ENCODE data around the gene KAT2B. TPM values are rescaled to one million over a fixed set of nuclear protein-coding genes. Genes with fewer than 3 reads are reported as not detected.

The KAT2B gene
- total and polyA plus RNA-seq, 10 donors = 13.6 to 64.3 (median 54.1) TPM

- Histone ChIP-seq H3K27ac (no peak overlapping the region), H3K4me3 (no peak overlapping the region), H3K9me3 (peaks cover 0 to 4% (median 0%) of the 10 kb centered on the region in 8 donors), H3K4me1 (no peaks in the 10 kb centered on the region), H3K36me3 (peaks cover 0 to 96% (median 34%) of the 10 kb centered on the region in 6 donors), H3K27me3 (replicated peaks in 1 of 7) (no peaks in the 10 kb centered on the region)
- intact Hi-C loops (cut with DNase I; ENCODE audit: low total_unique reads) = no loop called here
- 95 to 99% (median 97%) methylated on average over 4 of the region's 4 CpGs for WGBS, 5 donors
- TF ChIP-seq POLR2AphosphoS5 (IDR thresholded peaks at IDR 0.05) (no peak), CTCF (IDR thresholded peaks at IDR 0.05 in 8 of 11, conservative IDR thresholded peaks at IDR 0.05 in 3 of 11) (no peak), POLR2A (IDR thresholded peaks at IDR 0.05) (no peak)
- no peak for DNase-seq
Measured at GRCh38 chr3:20142517-20142916, 102.3 kb downstream of the KAT2B start.

DNA sequence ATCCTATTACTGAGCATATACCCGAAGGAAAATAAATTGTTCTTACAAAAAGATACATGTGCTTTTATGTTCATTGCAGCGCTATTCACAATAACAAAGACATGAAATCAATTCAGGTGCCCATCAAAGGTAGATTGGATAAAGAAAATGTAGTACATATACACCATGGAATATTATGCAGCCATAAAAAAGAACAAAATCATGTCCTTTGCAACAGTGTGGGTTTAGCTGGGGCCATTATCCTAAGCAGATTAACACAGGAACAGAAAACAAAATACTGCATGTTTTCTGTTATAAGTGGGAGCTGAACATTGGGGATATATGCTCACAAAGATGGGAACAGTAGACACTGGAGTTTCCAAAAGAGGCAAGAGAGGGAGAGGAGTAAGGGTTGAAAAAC is 103.3 kb downstream of the KAT2B start:
- no peak for DNase-seq
- Histone ChIP-seq H3K36me3 (peaks cover 0 to 96% (median 40%) of the 10 kb centered on the region in 6 donors), H3K4me1 (no peaks in the 10 kb centered on the region), H3K27ac (no peak overlapping the region), H3K4me3 (no peak overlapping the region), H3K9me3 (peaks cover 0 to 4% (median 0%) of the 10 kb centered on the region in 8 donors), H3K27me3 (replicated peaks in 1 of 7) (no peaks in the 10 kb centered on the region)
- WGBS, 5 donors = 97 to 98% (median 97%) methylated on average over 2 of the region's 2 CpGs
- no peak for TF ChIP-seq POLR2AphosphoS5 (IDR thresholded peaks at IDR 0.05)
- no peak for TF ChIP-seq POLR2A (IDR thresholded peaks at IDR 0.05)
- no peak for TF ChIP-seq CTCF (IDR thresholded peaks at IDR 0.05 in 8 of 11, conservative IDR thresholded peaks at IDR 0.05 in 3 of 11)
- intact Hi-C loops (cut with DNase I; ENCODE audit: low total_unique reads) = no loop called here

GRCh38 chr3:20145874-20146273 is 105.6 kb downstream of the KAT2B start:
- TF ChIP-seq POLR2A (IDR thresholded peaks at IDR 0.05) (no peak), POLR2AphosphoS5 (IDR thresholded peaks at IDR 0.05) (no peak), CTCF (IDR thresholded peaks at IDR 0.05 in 8 of 11, conservative IDR thresholded peaks at IDR 0.05 in 3 of 11) (no peak)
- Histone ChIP-seq H3K9me3 (peaks cover 0 to 4% (median 0%) of the 10 kb centered on the region in 8 donors), H3K27me3 (replicated peaks in 1 of 7) (no peaks in the 10 kb centered on the region), H3K36me3 (peaks cover 0 to 96% (median 38%) of the 10 kb centered on the region in 6 donors), H3K4me1 (no peaks in the 10 kb centered on the region), H3K4me3 (no peak overlapping the region), H3K27ac (no peak overlapping the region)
- intact Hi-C loops (cut with DNase I; ENCODE audit: low total_unique reads) = no loop called here
- DNase-seq = no peak
- WGBS, 5 donors = 89 to 96% (median 94%) methylated on average over 2 of the region's 2 CpGs

DNA sequence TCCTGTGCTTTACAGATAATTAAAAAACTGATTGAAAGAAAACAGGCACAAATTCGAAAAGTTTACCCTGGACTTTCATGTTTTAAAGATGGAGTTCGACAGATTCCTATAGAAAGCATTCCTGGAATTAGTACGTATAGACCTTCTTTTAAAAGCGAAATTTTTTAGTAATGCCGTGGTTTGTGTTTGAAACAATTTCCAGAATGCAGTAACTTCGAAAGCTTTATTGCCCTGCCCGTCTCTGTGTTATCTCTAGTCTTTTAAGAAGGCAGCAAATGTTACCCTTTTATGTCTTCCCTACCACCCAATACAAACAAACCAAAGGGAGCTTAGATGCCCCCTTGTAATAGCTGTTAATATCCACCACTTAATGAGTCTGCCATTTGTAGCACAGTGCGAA is 106.1 kb downstream of the KAT2B start:
- H3K4me1 ChIP-seq = no peaks in the 10 kb centered on the region

More for the DNA sequence above, 106.1 kb downstream of the KAT2B start:
- no peak overlapping the region for H3K4me3 ChIP-seq
- no peak for TF ChIP-seq POLR2AphosphoS5 (IDR thresholded peaks at IDR 0.05)
- no peak for TF ChIP-seq POLR2A (IDR thresholded peaks at IDR 0.05)
- no peak for TF ChIP-seq CTCF (IDR thresholded peaks at IDR 0.05 in 8 of 11, conservative IDR thresholded peaks at IDR 0.05 in 3 of 11)
- DNase-seq = no peak
- peaks cover 0 to 4% (median 0%) of the 10 kb centered on the region in 8 donors for H3K9me3 ChIP-seq
- WGBS, 5 donors = 91 to 97% (median 95%) methylated on average over 8 of the region's 8 CpGs
- H3K27ac ChIP-seq = no peak overlapping the region
- intact Hi-C loops (cut with DNase I; ENCODE audit: low total_unique reads) = no loop called here
- H3K27me3 ChIP-seq (replicated peaks in 1 of 7) = no peaks in the 10 kb centered on the region
- H3K36me3 ChIP-seq = peaks cover 0 to 96% (median 36%) of the 10 kb centered on the region in 6 donors
